Right atrium auricular region (tissue), 2 donors: ENCODE results near the gene SORCS1. TPM values are rescaled to one million over a fixed set of nuclear protein-coding genes. Genes with fewer than 3 reads are reported as not detected.

ENCODE experiments used
- DNase-seq: peaks from one replicate; pipeline ENCODE4 v3.0.0-alpha.2; 2019; ENCODE audit warnings: low spot score
- H3K27ac ChIP-seq, 2 donors: fragments of 200-600 bp; sonication (generic); 1 replicate in 1 of 2; 2 replicates in 1 of 2; pipeline ENCODE4 v1.5.1; 2016 to 2019
- H3K27me3 ChIP-seq, 2 donors: fragments of 200-600 bp; sonication (generic); one replicate each; pipeline versions ENCODE4 v1.5.1 to v1.6.0; 2017 to 2019
- H3K36me3 ChIP-seq: fragments of 200-600 bp; sonication (generic); one replicate; pipeline ENCODE4 v1.5.1; 2016
- H3K4me1 ChIP-seq, 2 donors: fragments of 200-600 bp; sonication (generic); one replicate each; pipeline versions ENCODE4 v1.5.1 to v1.6.0; 2017 to 2019
- H3K4me3 ChIP-seq, 2 donors: fragments of 200-600 bp; sonication (generic); 1 replicate in 1 of 2; 2 replicates in 1 of 2; pipeline ENCODE4 v1.5.1; 2017 to 2019; ENCODE audit warnings: mild to moderate bottlenecking in 1 of 2, moderate library complexity in 1 of 2
- H3K9me3 ChIP-seq, 2 donors: fragments of 200-600 bp; sonication (generic); one replicate each; pipeline ENCODE4 v1.5.1; 2019
- total RNA-seq, 2 donors: library from RNA; depleted of rRNA; stranded (reverse); fragments of >200 nt; gene quantifications; one replicate each; pipeline ENCODE4 v1.1.0, GENCODE V29; 2016
- TF ChIP-seq, protein P1 (sequence below), 2 donors: fragments of 200-600 bp; sonication (generic); IDR thresholded peaks; one replicate each; pipeline ENCODE4 v1.5.1; 2019; ENCODE audit warnings: antibody characterized with exemption in 2 of 2

The SORCS1 gene
- total RNA-seq, 2 donors from 2014 or later: 1.6 to 4.2 TPM

DNA sequence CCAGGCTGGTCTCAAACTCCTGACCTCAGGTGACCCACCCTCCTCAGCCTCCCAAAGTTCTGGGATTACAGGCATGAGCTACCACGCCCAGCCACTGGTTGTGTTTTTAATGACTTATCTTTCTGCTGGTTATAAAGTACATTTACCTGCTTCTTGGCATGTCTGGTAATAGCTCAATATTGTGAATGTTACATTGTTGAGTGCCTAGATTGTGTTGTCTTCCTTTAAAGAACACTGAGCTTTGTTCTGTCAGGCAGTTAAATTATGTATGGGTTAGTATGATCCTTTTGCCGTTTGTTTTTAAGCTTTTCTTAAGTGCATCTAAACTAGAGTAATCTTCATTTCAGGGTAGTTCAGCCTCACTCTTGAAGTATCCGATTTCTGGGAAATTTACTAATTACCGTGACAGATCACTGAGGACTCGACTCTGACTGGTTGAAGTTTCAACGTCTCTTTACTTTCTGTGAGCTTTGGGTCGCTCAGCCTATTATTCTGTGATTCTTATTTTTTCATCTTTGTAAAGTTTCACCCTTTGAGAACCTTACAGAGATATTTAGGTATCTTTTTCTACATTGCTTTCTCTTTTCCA, 617.4 kb downstream of the SORCS1 start:
- no peak overlapping the region for H3K27ac ChIP-seq
- no peaks in the 10 kb centered on the region for H3K36me3 ChIP-seq
- no peaks in the 10 kb centered on the region for H3K27me3 ChIP-seq
- no peaks in the 10 kb centered on the region for H3K9me3 ChIP-seq
- TF ChIP-seq, protein P1, sequence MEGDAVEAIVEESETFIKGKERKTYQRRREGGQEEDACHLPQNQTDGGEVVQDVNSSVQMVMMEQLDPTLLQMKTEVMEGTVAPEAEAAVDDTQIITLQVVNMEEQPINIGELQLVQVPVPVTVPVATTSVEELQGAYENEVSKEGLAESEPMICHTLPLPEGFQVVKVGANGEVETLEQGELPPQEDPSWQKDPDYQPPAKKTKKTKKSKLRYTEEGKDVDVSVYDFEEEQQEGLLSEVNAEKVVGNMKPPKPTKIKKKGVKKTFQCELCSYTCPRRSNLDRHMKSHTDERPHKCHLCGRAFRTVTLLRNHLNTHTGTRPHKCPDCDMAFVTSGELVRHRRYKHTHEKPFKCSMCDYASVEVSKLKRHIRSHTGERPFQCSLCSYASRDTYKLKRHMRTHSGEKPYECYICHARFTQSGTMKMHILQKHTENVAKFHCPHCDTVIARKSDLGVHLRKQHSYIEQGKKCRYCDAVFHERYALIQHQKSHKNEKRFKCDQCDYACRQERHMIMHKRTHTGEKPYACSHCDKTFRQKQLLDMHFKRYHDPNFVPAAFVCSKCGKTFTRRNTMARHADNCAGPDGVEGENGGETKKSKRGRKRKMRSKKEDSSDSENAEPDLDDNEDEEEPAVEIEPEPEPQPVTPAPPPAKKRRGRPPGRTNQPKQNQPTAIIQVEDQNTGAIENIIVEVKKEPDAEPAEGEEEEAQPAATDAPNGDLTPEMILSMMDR (IDR thresholded peaks at IDR 0.05): no peak
- H3K4me3 ChIP-seq: no peak overlapping the region
- DNase-seq: no peak
- H3K4me1 ChIP-seq: no peaks in the 10 kb centered on the region

DNA sequence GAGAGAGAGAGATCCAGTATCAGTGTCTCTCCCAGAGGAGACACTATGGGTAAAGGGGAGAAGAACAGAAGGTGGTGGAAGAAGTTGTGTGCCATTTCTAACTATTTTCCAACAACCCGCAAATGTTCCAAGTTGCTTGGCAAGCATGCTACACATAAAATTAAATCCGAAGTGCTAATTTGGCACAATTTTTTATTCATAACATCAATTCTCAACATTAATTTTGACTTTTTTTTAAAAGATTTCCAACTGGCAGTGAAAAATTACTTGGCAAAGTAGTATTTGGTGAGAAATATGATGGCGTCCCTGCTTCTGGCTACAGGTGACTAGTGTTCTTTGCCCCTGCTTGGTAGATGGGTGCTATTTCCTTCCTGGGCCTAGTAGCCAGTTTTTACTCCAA, 622.0 kb downstream of the SORCS1 start:
- DNase-seq: no peak
- TF ChIP-seq, protein P1 (IDR thresholded peaks at IDR 0.05): no peak

DNA sequence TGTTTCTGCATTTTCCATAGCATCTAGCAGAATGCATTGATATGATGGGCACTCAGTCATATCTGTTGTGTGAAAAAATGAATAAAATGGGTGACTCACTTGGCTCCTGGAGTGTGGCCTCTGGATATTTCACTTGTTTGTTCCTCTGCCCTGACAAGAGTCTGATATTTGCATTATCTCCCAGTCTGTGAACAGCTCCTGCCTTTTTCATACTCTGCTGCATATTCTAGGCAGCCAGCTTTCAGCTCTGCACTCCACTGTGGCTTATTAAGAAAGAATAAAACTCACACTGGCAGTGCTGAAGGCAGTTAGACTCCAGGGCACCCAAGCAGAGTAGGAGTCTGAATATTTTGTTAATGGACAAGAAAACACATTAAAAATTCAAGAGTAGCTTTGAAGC, 623.9 kb downstream of the SORCS1 start:
- no peaks in the 10 kb centered on the region for H3K9me3 ChIP-seq
- no peaks in the 10 kb centered on the region for H3K36me3 ChIP-seq
- no peak overlapping the region for H3K4me3 ChIP-seq
- H3K27me3 ChIP-seq: no peaks in the 10 kb centered on the region
- H3K4me1 ChIP-seq: no peaks in the 10 kb centered on the region
- H3K27ac ChIP-seq: no peak overlapping the region
- TF ChIP-seq, protein P1 (IDR thresholded peaks at IDR 0.05): no peak
- DNase-seq: no peak

More for the DNA sequence above, 622.0 kb downstream of the SORCS1 start:
- no peaks in the 10 kb centered on the region for H3K27me3 ChIP-seq
- H3K4me1 ChIP-seq: no peaks in the 10 kb centered on the region
- no peak overlapping the region for H3K27ac ChIP-seq
- no peak overlapping the region for H3K4me3 ChIP-seq
- no peaks in the 10 kb centered on the region for H3K36me3 ChIP-seq
- H3K9me3 ChIP-seq: no peaks in the 10 kb centered on the region

DNA sequence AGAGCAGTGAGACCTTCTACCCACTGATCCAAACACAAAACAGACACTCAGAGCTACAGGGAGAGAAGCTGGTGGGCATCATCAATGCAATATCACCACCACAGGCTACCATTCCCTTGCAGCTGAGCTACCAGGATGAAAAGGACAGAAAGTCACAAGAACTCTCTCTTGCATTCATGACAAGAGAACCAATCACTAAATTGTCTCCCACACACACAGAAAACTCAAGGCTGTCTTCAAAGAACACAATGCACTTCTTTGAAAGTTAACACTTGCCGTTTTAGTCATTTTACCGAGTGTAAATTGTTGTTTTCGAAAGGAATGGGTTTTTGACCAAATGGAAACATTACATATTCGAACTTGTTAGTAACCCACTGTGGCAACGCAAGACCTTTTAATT, 626.6 kb downstream of the SORCS1 start:
- Histone ChIP-seq H3K4me3 (no peak overlapping the region), H3K27me3 (no peaks in the 10 kb centered on the region), H3K9me3 (no peaks in the 10 kb centered on the region), H3K4me1 (no peaks in the 10 kb centered on the region), H3K36me3 (no peaks in the 10 kb centered on the region), H3K27ac (no peak overlapping the region)
- TF ChIP-seq, protein P1 (IDR thresholded peaks at IDR 0.05): no peak
- DNase-seq: no peak

DNA sequence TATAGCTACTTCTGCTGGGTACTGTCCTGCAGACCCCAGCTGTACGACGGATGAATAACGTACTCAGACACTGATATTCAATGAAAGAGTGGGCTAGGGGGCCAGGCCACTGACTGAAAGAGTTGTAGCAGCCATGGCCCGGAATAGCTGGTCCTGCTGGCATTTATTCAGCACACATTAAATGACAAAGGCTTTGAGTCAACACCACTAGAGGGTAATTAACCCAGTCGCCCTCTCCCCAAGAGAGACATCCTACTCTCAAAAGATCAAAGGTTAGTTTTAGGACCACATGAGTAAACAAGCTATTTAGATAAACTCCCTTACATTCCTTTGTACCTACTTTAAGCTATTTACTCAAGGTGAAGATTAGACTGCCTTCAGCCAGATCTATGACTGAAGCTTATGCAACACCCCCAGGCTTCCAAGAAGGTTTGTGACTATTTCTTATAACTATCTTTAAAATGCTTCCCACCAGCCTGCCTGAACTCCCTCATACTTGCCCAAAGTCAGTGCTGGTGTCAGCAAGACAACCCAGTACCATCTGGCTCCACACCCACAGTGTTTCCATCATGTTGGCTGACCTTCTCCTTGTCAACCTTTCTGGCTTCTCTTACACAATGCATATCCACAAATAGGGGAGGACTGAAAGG, 629.1 kb downstream of the SORCS1 start:
- no peak for DNase-seq
- Histone ChIP-seq H3K4me1 (no peaks in the 10 kb centered on the region), H3K27ac (no peak overlapping the region), H3K4me3 (no peak overlapping the region), H3K27me3 (no peaks in the 10 kb centered on the region), H3K36me3 (no peaks in the 10 kb centered on the region), H3K9me3 (no peaks in the 10 kb centered on the region)
- TF ChIP-seq, protein P1 (IDR thresholded peaks at IDR 0.05): no peak

DNA sequence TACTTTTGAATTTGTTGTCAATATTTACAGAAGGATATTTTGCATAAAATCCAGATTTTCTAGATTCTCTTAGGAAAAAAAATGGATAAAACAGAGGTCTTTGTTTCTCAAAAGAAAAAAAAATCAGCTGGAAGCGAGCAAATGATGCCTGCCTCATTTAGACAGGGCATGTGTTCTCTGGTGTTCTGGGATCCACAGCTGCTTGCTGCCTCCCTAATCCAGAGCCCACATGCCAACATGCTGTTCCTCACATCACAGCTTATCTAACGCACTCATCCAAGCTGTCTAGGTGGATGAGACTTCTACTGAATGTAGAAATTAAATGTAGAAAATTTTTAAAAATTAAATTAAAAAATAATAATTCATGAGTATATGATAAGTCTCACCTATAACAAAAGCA, 630.1 kb downstream of the SORCS1 start:
- no peak for DNase-seq
- H3K9me3 ChIP-seq: no peaks in the 10 kb centered on the region
- H3K4me3 ChIP-seq: no peak overlapping the region
- H3K4me1 ChIP-seq: no peaks in the 10 kb centered on the region
- no peak overlapping the region for H3K27ac ChIP-seq
- TF ChIP-seq, protein P1 (IDR thresholded peaks at IDR 0.05): no peak
- H3K36me3 ChIP-seq: no peaks in the 10 kb centered on the region
- H3K27me3 ChIP-seq: no peaks in the 10 kb centered on the region
